Liver (tissue), 3 donors: Measurements from ENCODE around the gene GRIN3A.

ENCODE experiments used
- EGR1 ChIP-seq, 2 donors: IDR thresholded peaks; 2 replicates each; pipeline ENCODE4 v1.6.1; 2016 to 2018; ENCODE audit warnings: antibody characterized with exemption in 2 of 2, low read depth in 2 of 2
- FOXA1 ChIP-seq: IDR thresholded peaks from 2 replicates; pipeline ENCODE4 v1.6.1; 2016; ENCODE audit warnings: antibody characterized with exemption
- HNF4G ChIP-seq: IDR thresholded peaks from 2 replicates; pipeline ENCODE4 v1.6.1; 2016; ENCODE audit warnings: antibody characterized with exemption
- JUND ChIP-seq, 2 donors: IDR thresholded peaks; 2 replicates each; pipeline ENCODE4 v1.6.1; 2016; ENCODE audit warnings: antibody characterized with exemption in 2 of 2
- MAX ChIP-seq: IDR thresholded peaks from 2 replicates; pipeline ENCODE4 v1.6.1; 2016; ENCODE audit warnings: antibody characterized with exemption
- RAD21 ChIP-seq, 2 donors: IDR thresholded peaks; 2 replicates each; pipeline ENCODE4 v1.6.1; 2016; ENCODE audit warnings: antibody characterized with exemption in 2 of 2, mild to moderate bottlenecking in 2 of 2
- SP1 ChIP-seq: IDR thresholded peaks from 2 replicates; pipeline ENCODE4 v1.6.1; 2018; ENCODE audit warnings: antibody characterized with exemption, mild to moderate bottlenecking
- TAF1 ChIP-seq: conservative IDR thresholded peaks from 2 replicates; pipeline ENCODE4 v1.6.1; 2016; ENCODE audit warnings: antibody characterized with exemption, mild to moderate bottlenecking
- YY1 ChIP-seq: IDR thresholded peaks from 2 replicates; pipeline ENCODE4 v1.6.1; 2016; ENCODE audit warnings: antibody characterized with exemption, mild to moderate bottlenecking
- TF ChIP-seq, protein P1 (sequence below): fragments of 150-350 bp; IDR thresholded peaks from 2 replicates; pipeline ENCODE4 v1.5.1; 2017; ENCODE audit warnings: improper control_type of control experiment, low read depth, low read length; ENCODE audit not compliant: missing input control
- TF ChIP-seq, protein P2 (sequence below): IDR thresholded peaks from 2 replicates; pipeline ENCODE4 v1.6.1; 2016; ENCODE audit warnings: antibody characterized with exemption, mild to moderate bottlenecking
- donor health status: healthy.
- donor health status: healthy.

GRCh38 chr9:101590901-101591300 is 147.5 kb downstream of the GRIN3A start:
- TF ChIP-seq, protein P1, sequence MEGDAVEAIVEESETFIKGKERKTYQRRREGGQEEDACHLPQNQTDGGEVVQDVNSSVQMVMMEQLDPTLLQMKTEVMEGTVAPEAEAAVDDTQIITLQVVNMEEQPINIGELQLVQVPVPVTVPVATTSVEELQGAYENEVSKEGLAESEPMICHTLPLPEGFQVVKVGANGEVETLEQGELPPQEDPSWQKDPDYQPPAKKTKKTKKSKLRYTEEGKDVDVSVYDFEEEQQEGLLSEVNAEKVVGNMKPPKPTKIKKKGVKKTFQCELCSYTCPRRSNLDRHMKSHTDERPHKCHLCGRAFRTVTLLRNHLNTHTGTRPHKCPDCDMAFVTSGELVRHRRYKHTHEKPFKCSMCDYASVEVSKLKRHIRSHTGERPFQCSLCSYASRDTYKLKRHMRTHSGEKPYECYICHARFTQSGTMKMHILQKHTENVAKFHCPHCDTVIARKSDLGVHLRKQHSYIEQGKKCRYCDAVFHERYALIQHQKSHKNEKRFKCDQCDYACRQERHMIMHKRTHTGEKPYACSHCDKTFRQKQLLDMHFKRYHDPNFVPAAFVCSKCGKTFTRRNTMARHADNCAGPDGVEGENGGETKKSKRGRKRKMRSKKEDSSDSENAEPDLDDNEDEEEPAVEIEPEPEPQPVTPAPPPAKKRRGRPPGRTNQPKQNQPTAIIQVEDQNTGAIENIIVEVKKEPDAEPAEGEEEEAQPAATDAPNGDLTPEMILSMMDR, result no peak
- no peak for TF ChIP-seq TAF1
- TF ChIP-seq RAD21 (IDR thresholded peaks at IDR 0.05), result no peak
- no peak for TF ChIP-seq FOXA1
- no peak for TF ChIP-seq YY1
- no peak for TF ChIP-seq SP1
- no peak for TF ChIP-seq EGR1 (IDR thresholded peaks at IDR 0.05; ENCODE audit: low read depth in 2 of 2)
- no peak for TF ChIP-seq HNF4G
- TF ChIP-seq, protein P2, sequence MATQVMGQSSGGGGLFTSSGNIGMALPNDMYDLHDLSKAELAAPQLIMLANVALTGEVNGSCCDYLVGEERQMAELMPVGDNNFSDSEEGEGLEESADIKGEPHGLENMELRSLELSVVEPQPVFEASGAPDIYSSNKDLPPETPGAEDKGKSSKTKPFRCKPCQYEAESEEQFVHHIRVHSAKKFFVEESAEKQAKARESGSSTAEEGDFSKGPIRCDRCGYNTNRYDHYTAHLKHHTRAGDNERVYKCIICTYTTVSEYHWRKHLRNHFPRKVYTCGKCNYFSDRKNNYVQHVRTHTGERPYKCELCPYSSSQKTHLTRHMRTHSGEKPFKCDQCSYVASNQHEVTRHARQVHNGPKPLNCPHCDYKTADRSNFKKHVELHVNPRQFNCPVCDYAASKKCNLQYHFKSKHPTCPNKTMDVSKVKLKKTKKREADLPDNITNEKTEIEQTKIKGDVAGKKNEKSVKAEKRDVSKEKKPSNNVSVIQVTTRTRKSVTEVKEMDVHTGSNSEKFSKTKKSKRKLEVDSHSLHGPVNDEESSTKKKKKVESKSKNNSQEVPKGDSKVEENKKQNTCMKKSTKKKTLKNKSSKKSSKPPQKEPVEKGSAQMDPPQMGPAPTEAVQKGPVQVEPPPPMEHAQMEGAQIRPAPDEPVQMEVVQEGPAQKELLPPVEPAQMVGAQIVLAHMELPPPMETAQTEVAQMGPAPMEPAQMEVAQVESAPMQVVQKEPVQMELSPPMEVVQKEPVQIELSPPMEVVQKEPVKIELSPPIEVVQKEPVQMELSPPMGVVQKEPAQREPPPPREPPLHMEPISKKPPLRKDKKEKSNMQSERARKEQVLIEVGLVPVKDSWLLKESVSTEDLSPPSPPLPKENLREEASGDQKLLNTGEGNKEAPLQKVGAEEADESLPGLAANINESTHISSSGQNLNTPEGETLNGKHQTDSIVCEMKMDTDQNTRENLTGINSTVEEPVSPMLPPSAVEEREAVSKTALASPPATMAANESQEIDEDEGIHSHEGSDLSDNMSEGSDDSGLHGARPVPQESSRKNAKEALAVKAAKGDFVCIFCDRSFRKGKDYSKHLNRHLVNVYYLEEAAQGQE, result no peak
- TF ChIP-seq MAX, result no peak
- no peak for TF ChIP-seq JUND (IDR thresholded peaks at IDR 0.05)
